ENCODE data around the gene ASB18.

The ASB18 gene

DNA sequence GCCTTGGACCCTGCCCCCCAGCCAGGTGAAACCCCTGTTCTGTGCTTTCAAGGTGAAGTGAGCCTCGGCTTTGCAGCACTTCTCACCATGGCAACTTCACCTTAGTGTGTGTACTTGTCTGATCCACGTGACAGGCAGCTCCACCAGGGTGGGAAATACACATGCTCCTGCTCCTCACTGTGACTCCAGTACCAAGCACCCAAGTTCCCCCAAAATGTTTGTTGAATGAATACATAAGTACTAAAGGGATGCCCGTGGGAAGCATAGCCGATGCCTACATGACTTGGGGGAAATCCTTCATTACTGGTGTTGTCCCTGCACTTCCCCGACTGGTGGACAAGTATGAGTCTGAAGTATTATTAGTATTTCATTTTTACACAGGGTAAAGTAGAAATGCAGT is 54.2 kb downstream of the ASB18 start:
- H3K9me3 ChIP-seq (ENCODE audit: control insufficient read depth, insufficient read depth, low read depth, low read length) = no peaks in the 10 kb centered on the region
- TF ChIP-seq ELK4 (IDR thresholded peaks at IDR 0.05; ENCODE audit: borderline replicate concordance, low read depth, low read length) (no peak), ZNF658 (tag by site-specific recombination; IDR thresholded peaks at IDR 0.05) (no peak)
- TF ChIP-seq, protein P1, sequence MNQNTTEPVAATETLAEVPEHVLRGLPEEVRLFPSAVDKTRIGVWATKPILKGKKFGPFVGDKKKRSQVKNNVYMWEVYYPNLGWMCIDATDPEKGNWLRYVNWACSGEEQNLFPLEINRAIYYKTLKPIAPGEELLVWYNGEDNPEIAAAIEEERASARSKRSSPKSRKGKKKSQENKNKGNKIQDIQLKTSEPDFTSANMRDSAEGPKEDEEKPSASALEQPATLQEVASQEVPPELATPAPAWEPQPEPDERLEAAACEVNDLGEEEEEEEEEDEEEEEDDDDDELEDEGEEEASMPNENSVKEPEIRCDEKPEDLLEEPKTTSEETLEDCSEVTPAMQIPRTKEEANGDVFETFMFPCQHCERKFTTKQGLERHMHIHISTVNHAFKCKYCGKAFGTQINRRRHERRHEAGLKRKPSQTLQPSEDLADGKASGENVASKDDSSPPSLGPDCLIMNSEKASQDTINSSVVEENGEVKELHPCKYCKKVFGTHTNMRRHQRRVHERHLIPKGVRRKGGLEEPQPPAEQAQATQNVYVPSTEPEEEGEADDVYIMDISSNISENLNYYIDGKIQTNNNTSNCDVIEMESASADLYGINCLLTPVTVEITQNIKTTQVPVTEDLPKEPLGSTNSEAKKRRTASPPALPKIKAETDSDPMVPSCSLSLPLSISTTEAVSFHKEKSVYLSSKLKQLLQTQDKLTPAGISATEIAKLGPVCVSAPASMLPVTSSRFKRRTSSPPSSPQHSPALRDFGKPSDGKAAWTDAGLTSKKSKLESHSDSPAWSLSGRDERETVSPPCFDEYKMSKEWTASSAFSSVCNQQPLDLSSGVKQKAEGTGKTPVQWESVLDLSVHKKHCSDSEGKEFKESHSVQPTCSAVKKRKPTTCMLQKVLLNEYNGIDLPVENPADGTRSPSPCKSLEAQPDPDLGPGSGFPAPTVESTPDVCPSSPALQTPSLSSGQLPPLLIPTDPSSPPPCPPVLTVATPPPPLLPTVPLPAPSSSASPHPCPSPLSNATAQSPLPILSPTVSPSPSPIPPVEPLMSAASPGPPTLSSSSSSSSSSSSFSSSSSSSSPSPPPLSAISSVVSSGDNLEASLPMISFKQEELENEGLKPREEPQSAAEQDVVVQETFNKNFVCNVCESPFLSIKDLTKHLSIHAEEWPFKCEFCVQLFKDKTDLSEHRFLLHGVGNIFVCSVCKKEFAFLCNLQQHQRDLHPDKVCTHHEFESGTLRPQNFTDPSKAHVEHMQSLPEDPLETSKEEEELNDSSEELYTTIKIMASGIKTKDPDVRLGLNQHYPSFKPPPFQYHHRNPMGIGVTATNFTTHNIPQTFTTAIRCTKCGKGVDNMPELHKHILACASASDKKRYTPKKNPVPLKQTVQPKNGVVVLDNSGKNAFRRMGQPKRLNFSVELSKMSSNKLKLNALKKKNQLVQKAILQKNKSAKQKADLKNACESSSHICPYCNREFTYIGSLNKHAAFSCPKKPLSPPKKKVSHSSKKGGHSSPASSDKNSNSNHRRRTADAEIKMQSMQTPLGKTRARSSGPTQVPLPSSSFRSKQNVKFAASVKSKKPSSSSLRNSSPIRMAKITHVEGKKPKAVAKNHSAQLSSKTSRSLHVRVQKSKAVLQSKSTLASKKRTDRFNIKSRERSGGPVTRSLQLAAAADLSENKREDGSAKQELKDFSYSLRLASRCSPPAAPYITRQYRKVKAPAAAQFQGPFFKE (tag by site-specific recombination; IDR thresholded peaks at IDR 0.05; ENCODE audit: borderline replicate concordance) = no peak
- POLR2A ChIA-PET = no interaction called here
- CTCF ChIA-PET = interaction anchor here (0.5 to 1.6 kb wide), 10 partner anchors 9 to 431 kb away, joined by 3 to 6 read pairs (median 3); no protein-coding TSS in a partner anchor
- no peak overlapping the region for H3K4me3 ChIP-seq (ENCODE audit: low read depth, low read length)
- H3K4me1 ChIP-seq (ENCODE audit: control insufficient read depth, insufficient read depth, low read length) = no peaks in the 10 kb centered on the region
- H3K36me3 ChIP-seq (ENCODE audit: control insufficient read depth in 2 of 2, insufficient read depth in 1 of 2, low read length in 2 of 2) = no peaks in the 10 kb centered on the region
- no peak overlapping the region for H3K27ac ChIP-seq (ENCODE audit: extremely low read depth, low read depth, low read length)

- CTCF ChIA-PET = interaction anchor here (0.6 to 1.6 kb wide), 11 partner anchors 9 to 430 kb away, joined by 3 to 6 read pairs (median 3); no protein-coding TSS in a partner anchor
- POLR2A ChIA-PET = no interaction called here
- H3K9me3 ChIP-seq (ENCODE audit: control insufficient read depth, insufficient read depth, low read depth, low read length) = no peaks in the 10 kb centered on the region
- TF ChIP-seq ZNF580 (tag by site-specific recombination; IDR thresholded peaks at IDR 0.05) = no peak
- no peak for TF ChIP-seq ZNF514 (tag by site-specific recombination; IDR thresholded peaks at IDR 0.05)
- 0 out of 2 replicates have a peak, but pooled peaks have one; percentile 20 for TF ChIP-seq ZNF335 (tag by site-specific recombination; conservative IDR thresholded peaks at IDR 0.05)
- no peak for TF ChIP-seq ZNF777 (tag by site-specific recombination; IDR thresholded peaks at IDR 0.05; ENCODE audit: borderline replicate concordance)
- TF ChIP-seq ZBTB17 (tag by site-specific recombination; IDR thresholded peaks at IDR 0.05) = no peak
- TF ChIP-seq GLIS1 (tag by site-specific recombination; IDR thresholded peaks at IDR 0.05) = peak; percentile 18; the same call in 1 of the 2 replicates
- 0 out of 2 replicates have a peak, but pooled peaks have one; percentile 15 for TF ChIP-seq ZBTB21 (tag by site-specific recombination; IDR thresholded peaks at IDR 0.05)
- TF ChIP-seq ZNF202 (tag by site-specific recombination; IDR thresholded peaks at IDR 0.05; ENCODE audit: borderline replicate concordance) = no peak
- no peak for TF ChIP-seq ZNF776 (tag by site-specific recombination; IDR thresholded peaks at IDR 0.05; ENCODE audit: borderline replicate concordance)
- TF ChIP-seq ZEB2 (tag by site-specific recombination; IDR thresholded peaks at IDR 0.05) = 0 out of 2 replicates have a peak, but pooled peaks have one; percentile 29
- TF ChIP-seq ATF2 (tag by site-specific recombination; IDR thresholded peaks at IDR 0.05; ENCODE audit: low read depth) = peak; percentile 94
- peak; percentile 52; the same call in 1 of the 2 replicates for TF ChIP-seq ZNF629 (tag by site-specific recombination; IDR thresholded peaks at IDR 0.05)
- H3K4me3 ChIP-seq (ENCODE audit: low read depth, low read length) = no peak overlapping the region
- no peaks in the 10 kb centered on the region for H3K36me3 ChIP-seq (ENCODE audit: control insufficient read depth in 2 of 2, insufficient read depth in 1 of 2, low read length in 2 of 2)
- H3K27ac ChIP-seq (ENCODE audit: extremely low read depth, low read depth, low read length) = no peak overlapping the region
- no peaks in the 10 kb centered on the region for H3K4me1 ChIP-seq (ENCODE audit: control insufficient read depth, insufficient read depth, low read length)
Measured at GRCh38 chr2:236209535-236209934, 54.7 kb downstream of the ASB18 start.
